Activated naive CD4-positive, alpha-beta T cell treated with anti-CD3 and anti-CD28 coated beads, Interleukin-2, amount 50 U/mL, for 24 hours (primary cell): ENCODE data around the gene IFIT2.
"Not testable (repeated sequence)": the region's sequence is repeated elsewhere in the genome, so short reads cannot be mapped to it uniquely, and the experiment has no call there.

Experiments used
- H3K27ac Mint-ChIP-seq: one replicate; pipeline ENCODE4 v1.8.0; 2021; ENCODE audit warnings: mild to moderate bottlenecking, mixed read lengths
- H3K27me3 Mint-ChIP-seq: one replicate; pipeline ENCODE4 v1.8.0; 2021; ENCODE audit warnings: mixed read lengths
- H3K36me3 Mint-ChIP-seq: one replicate; pipeline ENCODE4 v1.8.0; 2021; ENCODE audit warnings: mixed read lengths
- H3K4me1 Mint-ChIP-seq: one replicate; pipeline ENCODE4 v1.8.0; 2021; ENCODE audit warnings: mixed read lengths
- H3K4me3 Mint-ChIP-seq: one replicate; pipeline ENCODE4 v1.8.0; 2021; ENCODE audit warnings: mild to moderate bottlenecking, mixed read lengths
- H3K9me3 Mint-ChIP-seq: one replicate; pipeline ENCODE4 v1.8.0; 2021; ENCODE audit warnings: mixed read lengths

IFIT2 gene

DNA sequence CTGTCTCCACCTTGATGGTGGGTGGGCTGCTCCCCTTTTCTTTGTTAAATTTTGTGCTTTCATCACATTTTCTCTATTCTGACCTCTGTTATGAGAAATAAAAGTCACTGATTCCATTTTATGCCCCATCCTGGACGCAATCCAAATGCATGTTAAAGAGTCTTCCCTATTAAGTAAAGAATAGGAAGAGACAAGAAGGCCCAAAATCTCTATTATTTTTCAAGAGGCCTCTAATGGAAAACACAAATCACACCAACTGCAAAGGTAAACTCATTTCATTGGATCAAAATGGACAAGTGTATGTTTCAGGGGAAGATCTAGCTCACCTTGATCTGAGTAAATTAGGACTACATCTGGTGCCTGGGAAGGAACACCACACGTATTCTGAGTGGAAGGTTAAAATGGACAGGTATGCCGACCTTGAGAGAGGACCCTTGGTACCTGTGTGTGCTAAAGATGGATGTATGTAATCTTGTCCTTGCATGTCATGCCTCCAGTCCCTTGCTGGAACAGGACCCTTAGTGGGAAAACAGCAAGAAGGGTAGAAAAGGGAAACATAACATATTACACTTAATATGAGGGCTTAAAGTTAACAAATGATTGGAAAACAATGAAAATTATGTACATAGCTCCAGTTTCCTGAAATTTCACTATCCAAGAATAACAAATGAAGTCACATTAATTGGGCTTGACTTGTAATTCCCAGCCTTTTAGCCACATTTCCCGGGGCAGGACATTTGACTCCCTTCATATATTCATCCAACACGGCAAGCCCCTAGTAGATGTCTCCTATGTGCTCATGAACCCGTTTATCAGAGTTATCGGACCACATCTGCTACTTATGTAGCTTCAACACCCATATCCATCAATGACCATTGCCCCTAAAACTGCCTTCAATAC, 7.6 kb downstream of the IFIT2 start:
- peaks cover 10% of the 10 kb centered on the region for H3K9me3 Mint-ChIP-seq
- peaks cover 35% of the 10 kb centered on the region for H3K36me3 Mint-ChIP-seq
- no peak overlapping the region for H3K4me3 Mint-ChIP-seq
- H3K4me1 Mint-ChIP-seq: peaks cover 14% of the 10 kb centered on the region
- H3K27ac Mint-ChIP-seq: no peak overlapping the region
- no peaks in the 10 kb centered on the region for H3K27me3 Mint-ChIP-seq

DNA sequence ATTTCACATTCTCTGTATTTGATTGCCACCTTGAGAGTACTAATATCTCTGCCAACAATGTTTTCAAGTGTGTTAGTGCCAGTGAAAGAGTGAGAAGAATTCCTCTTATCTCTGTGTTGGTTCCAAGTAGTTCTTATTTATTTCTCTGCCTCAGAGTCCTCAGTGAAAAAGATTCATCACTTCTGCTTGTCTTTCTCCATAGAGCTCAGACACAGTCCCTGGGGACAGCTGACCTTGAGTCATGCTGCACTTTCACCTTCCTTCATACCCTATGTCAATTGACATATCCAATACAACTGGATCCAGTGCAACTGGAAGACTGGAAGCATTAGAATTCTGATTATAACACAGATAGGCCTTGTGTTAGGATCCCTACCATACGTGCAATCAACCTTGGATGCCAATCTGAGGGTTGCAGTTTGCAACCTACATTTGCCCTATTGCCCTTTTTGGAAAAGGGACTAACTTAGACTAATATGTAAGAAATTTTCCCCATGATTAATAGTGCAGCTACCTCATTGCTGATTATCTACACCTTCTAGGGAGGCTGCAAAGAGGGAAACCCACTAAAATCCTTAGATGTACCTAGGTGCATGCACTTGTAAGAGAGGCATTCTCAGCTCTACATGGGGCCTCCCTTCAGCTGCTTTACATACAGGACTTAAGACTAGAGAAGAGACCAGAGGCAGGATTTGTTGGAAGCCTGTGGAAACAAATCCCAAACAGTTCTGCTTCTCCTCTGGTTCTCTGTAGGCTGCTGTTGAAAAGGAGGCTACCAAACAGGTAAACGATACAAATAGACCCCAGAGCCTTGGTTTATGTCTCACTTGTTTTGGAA, 8.4 kb downstream of the IFIT2 start:
- H3K27ac Mint-ChIP-seq: no peak overlapping the region
- H3K36me3 Mint-ChIP-seq: peaks cover 33% of the 10 kb centered on the region
- no peak overlapping the region for H3K4me3 Mint-ChIP-seq
- peaks cover 5% of the 10 kb centered on the region for H3K4me1 Mint-ChIP-seq
- H3K9me3 Mint-ChIP-seq: peaks cover 10% of the 10 kb centered on the region
- H3K27me3 Mint-ChIP-seq: no peaks in the 10 kb centered on the region

DNA sequence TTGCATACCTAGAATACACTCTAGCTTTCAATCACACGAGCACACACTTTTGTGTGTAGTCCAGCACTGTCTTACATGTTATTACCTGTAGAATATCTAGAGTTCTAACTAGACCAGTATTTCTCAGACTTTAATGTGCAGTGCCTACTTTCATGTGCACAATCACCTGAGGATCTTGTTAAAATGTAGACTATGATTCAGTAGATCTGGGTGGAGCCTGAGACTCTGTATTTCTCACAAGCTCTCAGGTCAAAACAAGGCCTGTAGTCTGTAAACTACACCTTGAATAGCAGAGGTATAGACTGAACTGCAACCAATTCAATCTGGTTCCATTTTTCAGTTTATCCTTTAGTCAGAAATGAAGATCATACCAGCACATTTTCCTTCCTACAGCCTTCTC, 11.1 kb downstream of the IFIT2 start:
- Mint-ChIP-seq H3K36me3 (peaks cover 10% of the 10 kb centered on the region), H3K9me3 (peaks cover 5% of the 10 kb centered on the region), H3K4me1 (no peaks in the 10 kb centered on the region), H3K27me3 (no peaks in the 10 kb centered on the region), H3K4me3 (no peak overlapping the region), H3K27ac (no peak overlapping the region)

DNA sequence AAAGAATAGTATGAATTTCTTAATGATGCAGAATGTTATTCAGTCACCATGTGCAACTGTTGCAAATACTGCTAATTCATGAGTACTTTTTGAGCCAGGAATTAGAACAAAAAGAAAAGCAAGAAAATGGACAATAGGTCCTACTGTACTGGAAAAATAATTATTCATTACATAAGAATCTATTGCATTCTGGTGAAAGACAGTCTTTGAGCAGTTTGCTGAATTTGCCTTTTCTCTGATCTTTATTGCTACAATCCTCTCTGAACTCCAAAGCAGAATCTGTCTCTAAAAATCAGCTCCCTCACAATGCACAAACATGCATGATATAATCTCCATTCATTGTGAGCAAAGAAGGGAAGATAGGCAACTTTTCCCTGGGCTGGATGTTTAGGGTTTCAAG, 12.8 kb downstream of the IFIT2 start:
- H3K27ac Mint-ChIP-seq: no peak overlapping the region
- H3K9me3 Mint-ChIP-seq: no peaks in the 10 kb centered on the region

DNA sequence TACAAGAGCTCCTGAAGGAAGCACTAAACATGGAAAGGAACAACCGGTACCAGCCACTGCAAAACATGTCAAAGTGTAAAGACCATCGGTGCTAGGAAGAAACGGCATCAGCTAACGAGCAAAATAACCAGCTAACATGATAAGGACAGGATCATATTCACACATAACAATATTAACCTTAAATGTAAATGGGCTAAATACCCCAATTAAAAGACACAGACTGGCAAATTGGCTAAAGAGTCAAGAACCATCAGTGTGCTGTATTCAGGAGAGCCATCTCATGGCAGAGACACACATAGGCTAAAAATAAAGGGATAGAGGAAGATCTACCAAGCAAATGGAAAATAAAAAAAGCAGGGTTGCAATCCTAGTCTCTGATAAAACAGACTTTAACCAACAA, 16.2 kb downstream of the IFIT2 start:
- not testable (repeated sequence) for H3K27me3 Mint-ChIP-seq

More for the DNA sequence above, 12.8 kb downstream of the IFIT2 start:
- no peaks in the 10 kb centered on the region for H3K27me3 Mint-ChIP-seq
- H3K4me3 Mint-ChIP-seq: no peak overlapping the region
- peaks cover 3% of the 10 kb centered on the region for H3K36me3 Mint-ChIP-seq
- no peaks in the 10 kb centered on the region for H3K4me1 Mint-ChIP-seq

DNA sequence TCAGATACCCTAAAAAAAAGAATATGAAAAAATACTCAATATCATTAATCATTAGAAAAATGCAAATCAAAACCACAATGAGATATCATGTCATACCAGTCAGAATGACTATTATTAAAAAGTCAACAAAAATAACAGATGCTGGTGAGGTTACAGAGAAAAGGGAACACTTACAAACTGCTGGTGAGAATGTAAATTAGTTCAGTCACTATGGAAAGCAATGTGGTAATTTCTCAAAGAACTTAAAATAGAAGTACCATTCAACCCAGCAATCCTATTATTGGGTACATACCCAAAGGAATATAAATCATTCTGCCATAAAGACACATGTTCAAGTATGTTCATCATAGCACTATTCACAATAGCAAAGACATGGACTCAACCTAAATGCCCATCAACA, 23.2 kb downstream of the IFIT2 start:
- peaks cover 30% of the 10 kb centered on the region for H3K4me1 Mint-ChIP-seq
- not testable (repeated sequence) for H3K9me3 Mint-ChIP-seq, H3K4me3 Mint-ChIP-seq, H3K27me3 Mint-ChIP-seq, H3K27ac Mint-ChIP-seq, H3K36me3 Mint-ChIP-seq

More for the DNA sequence above, 16.2 kb downstream of the IFIT2 start:
- H3K4me1 Mint-ChIP-seq, H3K36me3 Mint-ChIP-seq, H3K9me3 Mint-ChIP-seq, H3K27ac Mint-ChIP-seq, H3K4me3 Mint-ChIP-seq: not testable (repeated sequence)

DNA sequence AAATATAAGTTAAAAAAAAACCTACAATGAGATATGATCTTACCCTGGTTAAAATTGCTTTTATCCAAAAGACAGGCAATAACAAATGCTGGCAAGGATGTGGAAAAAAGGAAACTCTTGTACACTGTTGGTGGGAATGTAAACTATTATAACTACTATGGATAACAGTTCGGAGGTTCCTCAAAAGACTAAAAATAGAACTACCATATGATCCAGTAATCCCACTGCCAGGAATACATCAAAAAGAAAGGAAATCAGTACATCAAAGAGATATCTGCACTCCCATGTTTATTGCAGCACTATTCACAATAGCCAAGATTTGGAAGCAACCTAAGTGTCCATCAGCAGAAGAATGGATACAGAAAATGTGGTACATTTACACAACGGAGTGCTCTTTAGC, 24.0 kb downstream of the IFIT2 start:
- H3K27me3 Mint-ChIP-seq, H3K27ac Mint-ChIP-seq, H3K4me3 Mint-ChIP-seq, H3K9me3 Mint-ChIP-seq, H3K36me3 Mint-ChIP-seq: not testable (repeated sequence)
- H3K4me1 Mint-ChIP-seq: peaks cover 38% of the 10 kb centered on the region

DNA sequence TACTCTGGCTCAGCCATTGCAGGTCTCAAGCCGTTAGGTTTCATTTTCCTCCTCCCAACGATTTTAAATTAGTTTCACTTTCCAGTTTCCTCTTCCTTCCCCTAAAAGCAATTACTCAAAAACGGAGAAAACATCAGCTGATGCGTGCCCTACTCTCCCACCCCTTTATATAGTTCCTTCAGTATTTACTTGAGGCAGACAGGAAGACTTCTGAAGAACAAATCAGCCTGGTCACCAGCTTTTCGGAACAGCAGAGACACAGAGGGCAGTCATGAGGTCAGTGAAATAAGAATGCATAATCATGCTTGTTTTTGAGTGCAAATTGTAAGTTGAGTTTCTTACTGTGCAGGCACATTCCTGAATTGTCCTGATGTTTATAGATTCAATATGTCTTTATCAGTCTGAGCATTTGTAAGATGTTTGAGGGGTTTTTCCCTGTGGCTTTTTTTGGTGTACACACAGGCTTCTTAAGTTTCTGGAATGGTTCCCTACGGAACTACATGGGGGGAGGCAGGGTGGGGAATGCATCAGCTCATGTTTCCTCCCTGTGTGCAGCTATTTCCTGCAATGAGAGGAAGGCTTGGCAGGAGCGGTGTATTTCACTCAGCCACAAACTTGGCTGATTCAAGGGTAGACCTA, 26.1 kb downstream of the IFIT2 start, which contains the start of gene IFIT3:
Gene IFIT3 (plus strand): TSS at position 195 of the 639 bp plus-strand sequence. CDS start 77 bp downstream, at position 272.
- peaks cover 53% of the 10 kb centered on the region for H3K4me1 Mint-ChIP-seq
- no peaks in the 10 kb centered on the region for H3K27me3 Mint-ChIP-seq
- H3K36me3 Mint-ChIP-seq: peaks cover 3% of the 10 kb centered on the region
- H3K27ac Mint-ChIP-seq: peak within 1 kb of the TSS; percentile 87
- peak within 1 kb of the TSS; percentile 93 for H3K4me3 Mint-ChIP-seq
- H3K9me3 Mint-ChIP-seq: no peaks in the 10 kb centered on the region

DNA sequence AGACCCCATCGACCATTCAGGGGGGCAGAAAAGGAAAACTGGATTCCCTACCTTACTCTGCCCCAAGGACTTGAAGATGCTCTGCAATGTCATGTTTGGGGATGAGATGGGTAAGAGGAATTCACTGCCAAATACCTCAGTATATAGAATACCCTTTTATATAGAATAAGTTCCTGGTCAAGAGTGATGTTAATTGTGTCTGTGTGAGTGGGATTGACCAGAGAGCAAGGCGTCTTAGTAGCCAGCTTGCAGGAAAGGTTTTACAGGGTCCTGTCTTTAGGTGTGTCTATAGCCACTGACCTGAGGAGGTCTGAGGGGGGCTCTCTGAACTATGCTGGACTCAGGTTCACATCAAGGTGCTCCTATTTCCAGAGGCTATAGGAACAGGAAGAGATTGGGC, 27.3 kb downstream of the IFIT2 start:
- Mint-ChIP-seq H3K9me3 (no peaks in the 10 kb centered on the region), H3K27ac (no peak overlapping the region), H3K4me1 (peaks cover 64% of the 10 kb centered on the region), H3K36me3 (peaks cover 3% of the 10 kb centered on the region), H3K4me3 (peak overlapping the region; percentile 93), H3K27me3 (no peaks in the 10 kb centered on the region)

DNA sequence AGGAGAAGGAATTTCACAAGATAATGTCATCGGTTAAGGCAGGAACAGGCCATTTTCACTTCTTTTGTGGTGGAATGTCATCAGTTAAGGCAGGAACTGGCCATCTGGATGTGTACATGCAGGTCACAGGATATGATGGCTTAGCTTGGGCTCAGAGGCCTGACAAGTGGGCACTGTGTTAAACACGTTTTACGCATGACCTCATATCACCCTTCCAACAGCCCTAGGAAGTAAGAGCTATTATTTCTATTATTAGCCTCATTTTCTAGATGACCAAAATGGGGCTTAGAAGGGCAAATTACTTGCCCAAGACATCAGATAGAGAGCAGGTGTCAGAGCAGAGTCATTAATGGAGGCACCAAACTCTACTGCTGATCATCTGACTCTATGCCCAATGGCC, 28.2 kb downstream of the IFIT2 start:
- not testable (repeated sequence) for H3K27me3 Mint-ChIP-seq, H3K9me3 Mint-ChIP-seq, H3K36me3 Mint-ChIP-seq
- Mint-ChIP-seq H3K4me1 (peaks cover 69% of the 10 kb centered on the region), H3K27ac (peak overlapping the region; percentile 60), H3K4me3 (peak overlapping the region; percentile 93)

DNA sequence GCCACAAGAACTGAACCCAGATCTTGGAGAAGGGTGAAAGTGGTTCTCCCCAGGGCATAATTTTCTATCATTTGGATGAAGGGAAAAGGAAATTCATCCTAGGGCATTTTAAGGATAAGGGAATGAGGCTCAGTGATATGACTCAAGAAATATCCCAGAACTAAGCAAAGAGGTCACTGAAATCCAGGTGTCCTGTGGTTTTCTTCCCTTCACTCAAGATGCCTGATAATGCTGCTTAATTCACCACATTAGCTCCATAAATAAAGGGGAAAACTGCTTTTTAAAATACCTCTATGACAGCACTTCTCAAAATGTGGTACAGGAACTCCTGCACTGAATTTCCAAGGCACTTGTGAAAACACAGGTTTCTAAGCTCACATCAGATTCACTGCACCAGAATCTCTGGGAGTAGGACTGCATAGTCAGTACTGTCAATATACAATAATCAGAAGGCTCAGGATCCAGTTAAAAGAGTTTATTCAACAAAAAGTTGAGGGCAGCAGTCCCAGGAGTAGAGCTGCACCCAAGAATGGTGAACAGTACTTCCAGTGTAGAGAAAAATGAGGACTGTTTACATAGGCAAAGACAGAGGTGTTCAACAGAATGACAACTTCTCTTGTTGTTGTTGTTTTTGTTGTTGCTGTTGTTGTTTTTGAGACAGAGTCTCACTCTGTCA, 28.8 kb downstream of the IFIT2 start:
- Mint-ChIP-seq H3K27me3 (no peaks in the 10 kb centered on the region), H3K4me3 (peak overlapping the region; percentile 51), H3K4me1 (peaks cover 75% of the 10 kb centered on the region), H3K27ac (peak overlapping the region; percentile 19), H3K36me3 (no peaks in the 10 kb centered on the region), H3K9me3 (no peaks in the 10 kb centered on the region)

DNA sequence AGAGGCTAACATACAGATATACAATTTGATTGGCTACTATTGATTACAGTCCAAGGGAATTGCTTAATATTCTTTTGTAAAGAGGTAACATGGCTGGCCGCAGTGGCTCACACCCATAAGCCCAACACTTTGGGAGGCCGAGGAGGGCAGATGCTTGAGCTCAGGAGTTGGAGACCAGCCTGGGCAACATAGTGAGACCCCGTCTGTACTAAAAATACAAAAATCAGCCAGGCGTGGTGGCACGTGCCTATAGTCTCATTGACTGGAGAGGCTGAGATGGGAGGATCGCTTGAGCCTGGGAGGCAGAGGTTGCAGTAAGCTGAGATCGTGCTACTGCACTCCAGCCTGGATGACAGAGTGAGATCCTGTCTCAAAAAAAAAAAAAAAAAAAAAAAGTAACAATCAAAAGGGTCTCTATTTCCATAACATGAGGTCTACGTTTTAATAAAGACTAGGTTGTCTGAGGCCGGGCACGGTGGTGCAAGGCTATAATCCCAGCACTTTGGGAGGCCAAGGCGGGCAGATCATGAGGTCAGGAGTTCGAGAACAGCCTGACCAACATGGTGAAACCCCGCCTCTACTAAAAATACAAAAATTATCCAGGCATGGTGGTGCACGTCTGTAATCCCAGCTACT, 29.8 kb downstream of the IFIT2 start:
- H3K27ac Mint-ChIP-seq, H3K36me3 Mint-ChIP-seq, H3K9me3 Mint-ChIP-seq, H3K27me3 Mint-ChIP-seq: not testable (repeated sequence)
- Mint-ChIP-seq H3K4me1 (peaks cover 84% of the 10 kb centered on the region), H3K4me3 (peak overlapping the region; percentile 82)

DNA sequence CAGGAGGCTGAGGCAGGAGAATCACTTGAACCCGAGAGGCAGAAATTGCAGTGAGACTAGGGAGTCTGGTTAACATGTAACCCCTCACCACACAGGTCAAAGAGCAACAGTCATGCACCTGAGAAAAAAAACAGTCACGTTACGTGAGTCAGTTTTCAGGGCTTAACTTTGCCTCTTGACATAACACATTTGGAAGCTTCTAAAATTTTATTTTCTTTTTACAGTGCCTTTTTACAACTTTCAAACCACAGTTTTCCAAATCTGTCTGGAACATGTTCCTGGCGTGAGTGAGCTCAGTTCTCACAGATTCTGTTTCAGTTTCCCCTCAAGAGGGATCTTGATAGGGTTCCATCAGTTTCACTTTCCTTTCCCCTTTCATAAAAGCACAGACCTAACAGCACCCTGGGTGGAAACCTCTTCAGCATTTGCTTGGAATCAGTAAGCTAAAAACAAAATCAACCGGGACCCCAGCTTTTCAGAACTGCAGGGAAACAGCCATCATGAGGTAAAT, 30.3 kb downstream of the IFIT2 start:
- Mint-ChIP-seq H3K27me3 (no peaks in the 10 kb centered on the region), H3K9me3 (no peaks in the 10 kb centered on the region), H3K27ac (peak overlapping the region; percentile 15), H3K36me3 (peaks cover 3% of the 10 kb centered on the region), H3K4me1 (peaks cover 86% of the 10 kb centered on the region), H3K4me3 (peak overlapping the region; percentile 82)

DNA sequence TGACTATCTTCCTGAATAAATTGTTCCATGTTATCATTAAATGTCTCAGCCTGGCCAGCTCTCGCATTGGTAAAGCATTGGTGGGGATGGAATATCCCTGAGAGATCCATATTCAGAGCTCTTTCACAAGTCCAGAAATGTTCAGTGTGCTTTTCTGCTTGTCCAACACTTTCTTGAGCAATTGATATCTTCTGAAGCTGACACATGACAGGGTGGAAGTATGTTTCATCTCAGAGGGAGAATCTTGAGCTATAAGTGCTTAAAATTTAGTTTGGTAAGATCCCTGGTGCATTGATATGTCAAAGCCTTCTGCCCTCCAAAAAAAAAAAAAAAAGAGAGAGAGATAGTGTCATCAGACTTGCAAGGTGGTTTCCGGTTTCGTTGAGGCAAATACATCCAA, 33.4 kb downstream of the IFIT2 start:
- H3K4me1 Mint-ChIP-seq: peaks cover 73% of the 10 kb centered on the region
- peaks cover 20% of the 10 kb centered on the region for H3K36me3 Mint-ChIP-seq
- peak overlapping the region; percentile 54 for H3K4me3 Mint-ChIP-seq
- H3K9me3 Mint-ChIP-seq: no peaks in the 10 kb centered on the region
- peak overlapping the region; percentile 18 for H3K27ac Mint-ChIP-seq
- H3K27me3 Mint-ChIP-seq: no peaks in the 10 kb centered on the region

DNA sequence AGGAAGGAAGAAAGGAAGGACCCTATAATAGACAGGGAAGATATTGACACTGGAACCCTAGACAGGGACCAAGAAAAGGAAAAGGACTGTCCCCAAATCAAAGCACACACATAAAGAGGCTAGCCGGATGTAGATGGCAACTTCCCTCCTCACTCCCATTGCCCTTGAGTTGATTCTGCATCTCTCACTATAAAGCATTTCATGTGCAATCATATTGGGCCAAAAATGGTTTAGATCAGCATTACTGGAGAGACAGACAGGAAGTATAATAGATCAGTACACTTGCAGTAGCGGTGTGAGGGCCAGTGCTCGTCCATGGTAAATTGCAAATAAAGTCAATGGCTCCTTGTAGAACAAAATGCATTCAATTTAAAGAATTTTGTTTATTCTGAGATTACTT, 34.4 kb downstream of the IFIT2 start:
- Mint-ChIP-seq H3K4me1 (peaks cover 65% of the 10 kb centered on the region), H3K27me3 (no peaks in the 10 kb centered on the region), H3K36me3 (peaks cover 24% of the 10 kb centered on the region), H3K27ac (no peak overlapping the region), H3K4me3 (no peak overlapping the region), H3K9me3 (no peaks in the 10 kb centered on the region)
